Stimulated activated CD8-positive, alpha-beta memory T cell treated with anti-CD3 and anti-CD28 coated beads, Interleukin-4, amount 100 ng/mL, for 4 hours (primary cell): Measurements from ENCODE around the gene TMEM237.

Experiments
- DNase-seq, 2 donors: peaks; one replicate each; pipeline ENCODE4 v3.0.0-alpha.2; 2020; ENCODE audit warnings: low read depth in 2 of 2, low spot score in 1 of 2

The TMEM237 gene

GRCh38 chr2:201642579-201643215 is 606 bp downstream of the TMEM237 start:
- DNase-seq: peak; percentile 63 to 65

- DNase-seq: no peak
These were observed 1.2 kb downstream of the TMEM237 start for GRCh38 chr2:201642086-201642578.

- DNase-seq: no peak
These were observed 4.1 kb downstream of the TMEM237 start for GRCh38 chr2:201639205-201639604.

- no peak for DNase-seq
These were observed 5.0 kb downstream of the TMEM237 start for GRCh38 chr2:201638326-201638725.

GRCh38 chr2:201633661-201634249 is 9.5 kb downstream of the TMEM237 start:
- no peak for DNase-seq

- DNase-seq: no peak
These were observed 12.3 kb downstream of the TMEM237 start for GRCh38 chr2:201631041-201631440.

- DNase-seq: no peak
These were observed 12.7 kb downstream of the TMEM237 start for GRCh38 chr2:201630577-201630976.

GRCh38 chr2:201628545-201628944 is 14.8 kb downstream of the TMEM237 start:
- no peak for DNase-seq

GRCh38 chr2:201622306-201622970 is 20.9 kb downstream of the TMEM237 start:
- no peak for DNase-seq

- DNase-seq: no peak
These were observed 21.9 kb downstream of the TMEM237 start for GRCh38 chr2:201621293-201621999.

GRCh38 chr2:201618744-201619662 is 24.3 kb downstream of the TMEM237 start:
- no peak for DNase-seq

- DNase-seq: no peak
These were observed 35.3 kb downstream of the TMEM237 start for GRCh38 chr2:201608021-201608420.

GRCh38 chr2:201607568-201607967 is 35.7 kb downstream of the TMEM237 start:
- no peak for DNase-seq

- no peak for DNase-seq
These were observed 42.4 kb downstream of the TMEM237 start for GRCh38 chr2:201600906-201601305.

GRCh38 chr2:201597397-201597796 is 45.9 kb downstream of the TMEM237 start:
- no peak for DNase-seq

- no peak for DNase-seq
These were observed 62.8 kb downstream of the TMEM237 start for GRCh38 chr2:201580486-201580885.

GRCh38 chr2:201579536-201579935 is 63.8 kb downstream of the TMEM237 start:
- DNase-seq: no peak

- DNase-seq: no peak
These were observed 67.3 kb downstream of the TMEM237 start for GRCh38 chr2:201575971-201576370.

- no peak for DNase-seq
These were observed 68.5 kb downstream of the TMEM237 start for GRCh38 chr2:201574766-201575165.

GRCh38 chr2:201572846-201573508 is 70.3 kb downstream of the TMEM237 start:
- no peak for DNase-seq
